ENCODE data around the gene FYN.
"Not testable (repeated sequence)": the region's sequence is repeated elsewhere in the genome, so short reads cannot be mapped to it uniquely, and the experiment has no call there.

Gene FYN

GRCh38 chr6:111646942-111647341 is 226.3 kb downstream of the FYN start:
- DNase-seq, result no peak

- DNase-seq, result no peak
Observed at GRCh38 chr6:111646034-111646433, 227.2 kb downstream of the FYN start.

- no peak for DNase-seq
Observed at GRCh38 chr6:111644893-111645430, 228.3 kb downstream of the FYN start.

GRCh38 chr6:111642463-111643158 is 230.6 kb downstream of the FYN start:
- peak; percentile 8 to 51 for DNase-seq

- no peak for DNase-seq
Observed at GRCh38 chr6:111639266-111639665, 234.0 kb downstream of the FYN start.

GRCh38 chr6:111634981-111635380 is 238.3 kb downstream of the FYN start:
- DNase-seq, result not testable (repeated sequence)

GRCh38 chr6:111633822-111634221 is 239.4 kb downstream of the FYN start:
- no peak for DNase-seq

GRCh38 chr6:111632468-111633247 is 240.6 kb downstream of the FYN start:
- DNase-seq, result no peak

- no peak for DNase-seq
Observed at GRCh38 chr6:111631903-111632460, 241.3 kb downstream of the FYN start.

- no peak for DNase-seq
Observed at GRCh38 chr6:111631018-111631417, 242.2 kb downstream of the FYN start.

GRCh38 chr6:111628142-111628850 is 245.0 kb downstream of the FYN start:
- DNase-seq, result no peak

GRCh38 chr6:111626441-111626840 is 246.8 kb downstream of the FYN start:
- no peak for DNase-seq

GRCh38 chr6:111625461-111626391 is 247.5 kb downstream of the FYN start:
- no peak for DNase-seq

GRCh38 chr6:111625099-111625416 is 248.2 kb downstream of the FYN start:
- no peak for DNase-seq

GRCh38 chr6:111624401-111625098 is 248.7 kb downstream of the FYN start:
- no peak for DNase-seq

GRCh38 chr6:111623046-111623718 is 250.1 kb downstream of the FYN start:
- no peak for DNase-seq

- no peak for DNase-seq
Observed at GRCh38 chr6:111620169-111620568, 253.1 kb downstream of the FYN start.

GRCh38 chr6:111618407-111618806 is 254.8 kb downstream of the FYN start:
- no peak for DNase-seq

- no peak for DNase-seq
Observed at GRCh38 chr6:111617149-111617548, 256.1 kb downstream of the FYN start.

GRCh38 chr6:111615916-111616612 is 257.2 kb downstream of the FYN start:
- no peak for DNase-seq
